Parathyroid adenoma (tissue), 2 donors: Measurements from ENCODE around the gene EXD1.
A peak's percentile ranks its signal among the peaks of the same experiment; 100 is the strongest.

Experiments
- H2AFZ ChIP-seq: fragments of 300-600 bp; sonication (generic); one replicate; pipeline ENCODE4 v1.7.0; 2017; ENCODE audit warnings: antibody characterized with exemption, mild to moderate bottlenecking
- H3K27ac ChIP-seq: fragments of 300-600 bp; sonication (generic); one replicate; pipeline ENCODE4 v1.7.0; 2017
- H3K27me3 ChIP-seq: fragments of 300-600 bp; sonication (generic); one replicate; pipeline ENCODE4 v1.7.0; 2017; ENCODE audit warnings: low read length; ENCODE audit not compliant: control insufficient read depth, insufficient read depth
- H3K36me3 ChIP-seq: fragments of 300-600 bp; sonication (generic); one replicate; pipeline ENCODE4 v1.7.0; 2017; ENCODE audit warnings: low read length; ENCODE audit not compliant: control insufficient read depth, insufficient read depth
- H3K4me1 ChIP-seq: fragments of 300-600 bp; sonication (generic); one replicate; pipeline ENCODE4 v1.7.0; 2017; ENCODE audit warnings: control low read depth
- H3K4me2 ChIP-seq: fragments of 300-600 bp; sonication (generic); one replicate; pipeline ENCODE4 v1.7.0; 2017; ENCODE audit warnings: low read length
- H3K4me3 ChIP-seq: fragments of 300-600 bp; sonication (generic); one replicate; pipeline ENCODE4 v1.7.0; 2017; ENCODE audit warnings: low read depth, low read length
- H3K79me2 ChIP-seq: fragments of 300-600 bp; sonication (generic); one replicate; pipeline ENCODE4 v1.7.0; 2017; ENCODE audit warnings: control low read depth
- H3K9ac ChIP-seq: fragments of 300-600 bp; sonication (generic); one replicate; pipeline ENCODE4 v1.7.0; 2017; ENCODE audit warnings: mild to moderate bottlenecking
- H3K9me3 ChIP-seq: fragments of 300-600 bp; sonication (generic); one replicate; pipeline ENCODE4 v1.7.0; 2017; ENCODE audit warnings: low read length; ENCODE audit not compliant: control insufficient read depth
- CTCF ChIP-seq: fragments of 300-600 bp; sonication (generic); IDR thresholded peaks from one replicate; pipeline ENCODE4 v1.7.0; 2017; ENCODE audit warnings: antibody characterized with exemption, mild to moderate bottlenecking
- donor health status: primary hyperparathyroidism.

EXD1 gene

GRCh38 chr15:41231422-41232226 lies 1.1 kb upstream of the EXD1 start:
- peak overlapping the region; percentile 30 for H3K9ac ChIP-seq
- H3K4me3 ChIP-seq, result peak overlapping the region; percentile 94
- H3K27me3 ChIP-seq, result no peaks in the 10 kb centered on the region
- peak overlapping the region; percentile 76 for H2AFZ ChIP-seq
- no peaks in the 10 kb centered on the region for H3K9me3 ChIP-seq
- H3K4me2 ChIP-seq, result peak overlapping the region; percentile 96
- TF ChIP-seq CTCF, result no peak
- H3K27ac ChIP-seq, result peak overlapping the region; percentile 78
- H3K4me1 ChIP-seq, result no peaks in the 10 kb centered on the region
- H3K36me3 ChIP-seq, result no peaks in the 10 kb centered on the region
- no peaks in the 10 kb centered on the region for H3K79me2 ChIP-seq

- H2AFZ ChIP-seq, result peak overlapping the region; percentile 76
- H3K9ac ChIP-seq, result no peak overlapping the region
- no peaks in the 10 kb centered on the region for H3K27me3 ChIP-seq
- H3K4me3 ChIP-seq, result peak overlapping the region; percentile 94
- no peaks in the 10 kb centered on the region for H3K9me3 ChIP-seq
- TF ChIP-seq CTCF, result no peak
- no peaks in the 10 kb centered on the region for H3K4me1 ChIP-seq
- H3K4me2 ChIP-seq, result peak overlapping the region; percentile 93
- H3K27ac ChIP-seq, result peak overlapping the region; percentile 78
- H3K79me2 ChIP-seq, result no peaks in the 10 kb centered on the region
- no peaks in the 10 kb centered on the region for H3K36me3 ChIP-seq
These were observed 260 bp downstream of the EXD1 start for GRCh38 chr15:41230345-41230649.

DNA sequence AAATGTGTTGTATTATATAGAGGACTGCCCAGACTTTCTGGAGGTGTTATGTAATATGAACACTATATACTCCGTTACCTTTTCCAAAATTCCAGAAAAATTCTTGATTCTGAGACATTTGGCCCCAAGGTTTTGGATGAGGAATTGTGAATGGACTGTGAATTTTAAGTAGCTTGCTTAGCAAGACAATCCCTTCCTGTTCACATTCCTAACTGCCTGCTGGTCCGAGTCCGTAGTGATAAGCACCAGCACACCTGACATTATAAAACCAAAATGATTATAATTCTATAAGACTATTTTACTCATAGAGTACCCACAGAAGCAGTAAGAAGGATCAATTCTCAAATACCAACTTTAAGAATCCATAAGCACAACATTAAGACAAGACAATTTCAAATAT lies 11.2 kb downstream of the EXD1 start:
- Histone ChIP-seq H3K9ac (no peak overlapping the region), H3K36me3 (no peaks in the 10 kb centered on the region), H3K4me1 (no peaks in the 10 kb centered on the region), H3K27me3 (no peaks in the 10 kb centered on the region), H3K27ac (no peak overlapping the region), H3K9me3 (no peaks in the 10 kb centered on the region), H3K4me3 (no peak overlapping the region), H3K79me2 (no peaks in the 10 kb centered on the region), H3K4me2 (no peak overlapping the region), H2AFZ (no peak overlapping the region)
- TF ChIP-seq CTCF, result no peak

DNA sequence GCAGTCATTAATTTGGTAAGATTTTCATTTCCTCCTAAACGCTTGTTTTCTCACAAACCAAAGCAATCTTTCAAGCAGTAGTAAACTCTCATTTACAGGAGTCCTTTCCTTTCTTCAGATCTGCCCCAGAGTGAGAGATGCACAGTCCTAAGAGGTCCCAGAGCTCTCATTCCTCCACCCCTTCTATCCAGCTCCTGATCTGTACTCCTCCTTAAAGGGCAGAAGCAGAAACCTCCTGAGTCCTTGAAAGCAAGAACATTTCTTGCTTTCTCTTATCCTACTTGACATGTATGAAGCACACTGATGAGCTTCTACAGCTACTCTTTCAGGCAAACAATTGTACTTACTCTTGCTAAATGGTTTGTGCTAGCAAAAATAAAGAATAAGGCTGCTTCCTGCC lies 11.7 kb downstream of the EXD1 start:
- no peak overlapping the region for H3K4me2 ChIP-seq
- no peaks in the 10 kb centered on the region for H3K9me3 ChIP-seq
- H3K4me1 ChIP-seq, result no peaks in the 10 kb centered on the region
- H3K36me3 ChIP-seq, result no peaks in the 10 kb centered on the region
- no peak overlapping the region for H3K9ac ChIP-seq
- no peak for TF ChIP-seq CTCF
- no peak overlapping the region for H3K27ac ChIP-seq
- H2AFZ ChIP-seq, result no peak overlapping the region
- no peak overlapping the region for H3K4me3 ChIP-seq
- H3K27me3 ChIP-seq, result no peaks in the 10 kb centered on the region
- H3K79me2 ChIP-seq, result no peaks in the 10 kb centered on the region

- Histone ChIP-seq H3K4me3 (no peak overlapping the region), H3K9ac (no peak overlapping the region), H3K9me3 (no peaks in the 10 kb centered on the region), H3K79me2 (no peaks in the 10 kb centered on the region), H3K36me3 (no peaks in the 10 kb centered on the region), H3K27ac (no peak overlapping the region), H2AFZ (no peak overlapping the region), H3K4me1 (no peaks in the 10 kb centered on the region), H3K27me3 (no peaks in the 10 kb centered on the region), H3K4me2 (no peak overlapping the region)
- no peak for TF ChIP-seq CTCF
These were observed 14.8 kb downstream of the EXD1 start for GRCh38 chr15:41215708-41216107.
